Tibial nerve (tissue), 3 donors: ENCODE measurements around the gene MARVELD2.
"Not testable (repeated sequence)": the region's sequence is repeated elsewhere in the genome, so short reads cannot be mapped to it uniquely, and the experiment has no call there.

Experiments used
- POLR2A ChIP-seq, 2 donors: fragments of 450-650 bp; IDR thresholded peaks; one replicate each; pipeline ENCODE4 v1.6.1; 2017; ENCODE audit warnings: antibody characterized with exemption in 2 of 2, mild to moderate bottlenecking in 2 of 2, moderate library complexity in 2 of 2
- TF ChIP-seq, protein P1 (sequence below), 5 experiments: fragments of 200-600 bp in 3 of 5; fragments of 450-650 bp in 2 of 5; sonication (generic) in 3 of 5; IDR thresholded peaks; one replicate each; pipeline ENCODE4 v1.5.1; 2016 to 2019; ENCODE audit warnings: antibody characterized with exemption in 5 of 5, mild to moderate bottlenecking in 3 of 5, moderate library complexity in 2 of 5

GRCh38 chr5:69370335-69370734 is 44.6 kb upstream of the MARVELD2 start:
- TF ChIP-seq, protein P1, sequence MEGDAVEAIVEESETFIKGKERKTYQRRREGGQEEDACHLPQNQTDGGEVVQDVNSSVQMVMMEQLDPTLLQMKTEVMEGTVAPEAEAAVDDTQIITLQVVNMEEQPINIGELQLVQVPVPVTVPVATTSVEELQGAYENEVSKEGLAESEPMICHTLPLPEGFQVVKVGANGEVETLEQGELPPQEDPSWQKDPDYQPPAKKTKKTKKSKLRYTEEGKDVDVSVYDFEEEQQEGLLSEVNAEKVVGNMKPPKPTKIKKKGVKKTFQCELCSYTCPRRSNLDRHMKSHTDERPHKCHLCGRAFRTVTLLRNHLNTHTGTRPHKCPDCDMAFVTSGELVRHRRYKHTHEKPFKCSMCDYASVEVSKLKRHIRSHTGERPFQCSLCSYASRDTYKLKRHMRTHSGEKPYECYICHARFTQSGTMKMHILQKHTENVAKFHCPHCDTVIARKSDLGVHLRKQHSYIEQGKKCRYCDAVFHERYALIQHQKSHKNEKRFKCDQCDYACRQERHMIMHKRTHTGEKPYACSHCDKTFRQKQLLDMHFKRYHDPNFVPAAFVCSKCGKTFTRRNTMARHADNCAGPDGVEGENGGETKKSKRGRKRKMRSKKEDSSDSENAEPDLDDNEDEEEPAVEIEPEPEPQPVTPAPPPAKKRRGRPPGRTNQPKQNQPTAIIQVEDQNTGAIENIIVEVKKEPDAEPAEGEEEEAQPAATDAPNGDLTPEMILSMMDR (IDR thresholded peaks at IDR 0.05), result not testable (repeated sequence)
- TF ChIP-seq POLR2A (IDR thresholded peaks at IDR 0.05), result not testable (repeated sequence)
